ENCODE measurements around the gene LEPROT. TPM values are rescaled to one million over a fixed set of nuclear protein-coding genes. Genes with fewer than 3 reads are reported as not detected.

Gene LEPROT
- total RNA-seq, 1 experiment from 2014 or later, result 25.7 TPM

DNA sequence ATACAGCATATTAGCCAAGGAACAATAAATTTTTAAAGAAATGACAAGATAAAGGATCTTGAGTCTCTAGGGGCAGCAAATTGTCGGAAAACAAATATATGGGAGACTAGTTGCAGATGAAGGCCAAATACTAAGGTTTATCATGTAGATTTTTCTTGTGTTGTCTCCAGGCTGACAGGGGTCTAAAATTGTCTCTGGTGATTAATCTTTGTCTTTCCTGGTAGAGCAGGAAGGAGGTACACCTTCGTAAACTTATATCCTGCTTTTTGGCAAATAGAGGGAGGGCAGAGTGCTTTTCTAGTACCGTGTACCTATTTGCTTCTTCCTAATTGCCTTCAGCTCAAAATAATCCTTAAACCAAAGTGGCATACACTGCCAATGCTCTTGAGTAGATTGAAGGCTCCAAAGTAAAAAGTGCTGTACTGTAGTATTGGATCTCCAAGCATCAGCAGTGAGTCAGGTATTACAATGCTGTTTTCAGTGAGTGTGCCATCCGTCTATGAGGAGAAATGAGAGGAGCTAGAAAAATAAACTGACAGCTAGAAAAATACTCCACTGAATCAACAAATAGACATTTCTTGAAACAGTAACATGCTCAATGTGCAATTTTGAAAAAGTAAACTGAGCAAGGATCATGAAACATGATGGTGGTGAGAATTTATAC lies 1.8 kb upstream of the LEPROT start (continued):
- TF ChIP-seq, protein P1, sequence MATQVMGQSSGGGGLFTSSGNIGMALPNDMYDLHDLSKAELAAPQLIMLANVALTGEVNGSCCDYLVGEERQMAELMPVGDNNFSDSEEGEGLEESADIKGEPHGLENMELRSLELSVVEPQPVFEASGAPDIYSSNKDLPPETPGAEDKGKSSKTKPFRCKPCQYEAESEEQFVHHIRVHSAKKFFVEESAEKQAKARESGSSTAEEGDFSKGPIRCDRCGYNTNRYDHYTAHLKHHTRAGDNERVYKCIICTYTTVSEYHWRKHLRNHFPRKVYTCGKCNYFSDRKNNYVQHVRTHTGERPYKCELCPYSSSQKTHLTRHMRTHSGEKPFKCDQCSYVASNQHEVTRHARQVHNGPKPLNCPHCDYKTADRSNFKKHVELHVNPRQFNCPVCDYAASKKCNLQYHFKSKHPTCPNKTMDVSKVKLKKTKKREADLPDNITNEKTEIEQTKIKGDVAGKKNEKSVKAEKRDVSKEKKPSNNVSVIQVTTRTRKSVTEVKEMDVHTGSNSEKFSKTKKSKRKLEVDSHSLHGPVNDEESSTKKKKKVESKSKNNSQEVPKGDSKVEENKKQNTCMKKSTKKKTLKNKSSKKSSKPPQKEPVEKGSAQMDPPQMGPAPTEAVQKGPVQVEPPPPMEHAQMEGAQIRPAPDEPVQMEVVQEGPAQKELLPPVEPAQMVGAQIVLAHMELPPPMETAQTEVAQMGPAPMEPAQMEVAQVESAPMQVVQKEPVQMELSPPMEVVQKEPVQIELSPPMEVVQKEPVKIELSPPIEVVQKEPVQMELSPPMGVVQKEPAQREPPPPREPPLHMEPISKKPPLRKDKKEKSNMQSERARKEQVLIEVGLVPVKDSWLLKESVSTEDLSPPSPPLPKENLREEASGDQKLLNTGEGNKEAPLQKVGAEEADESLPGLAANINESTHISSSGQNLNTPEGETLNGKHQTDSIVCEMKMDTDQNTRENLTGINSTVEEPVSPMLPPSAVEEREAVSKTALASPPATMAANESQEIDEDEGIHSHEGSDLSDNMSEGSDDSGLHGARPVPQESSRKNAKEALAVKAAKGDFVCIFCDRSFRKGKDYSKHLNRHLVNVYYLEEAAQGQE (IDR thresholded peaks at IDR 0.05; ENCODE audit: low read depth), result no peak
- TF ChIP-seq SRF (IDR thresholded peaks at IDR 0.05; ENCODE audit: low read depth) (no peak), CEBPB (IDR thresholded peaks at IDR 0.05; ENCODE audit: low read depth) (no peak), JUND (IDR thresholded peaks at IDR 0.05) (no peak), EZH2 (IDR thresholded peaks at IDR 0.05) (no peak), SIN3A (IDR thresholded peaks at IDR 0.05; ENCODE audit: low read depth) (no peak), POLR2AphosphoS5 (IDR thresholded peaks at IDR 0.05; ENCODE audit: low read depth, low read length) (no peak)
- TF ChIP-seq, protein P2, sequence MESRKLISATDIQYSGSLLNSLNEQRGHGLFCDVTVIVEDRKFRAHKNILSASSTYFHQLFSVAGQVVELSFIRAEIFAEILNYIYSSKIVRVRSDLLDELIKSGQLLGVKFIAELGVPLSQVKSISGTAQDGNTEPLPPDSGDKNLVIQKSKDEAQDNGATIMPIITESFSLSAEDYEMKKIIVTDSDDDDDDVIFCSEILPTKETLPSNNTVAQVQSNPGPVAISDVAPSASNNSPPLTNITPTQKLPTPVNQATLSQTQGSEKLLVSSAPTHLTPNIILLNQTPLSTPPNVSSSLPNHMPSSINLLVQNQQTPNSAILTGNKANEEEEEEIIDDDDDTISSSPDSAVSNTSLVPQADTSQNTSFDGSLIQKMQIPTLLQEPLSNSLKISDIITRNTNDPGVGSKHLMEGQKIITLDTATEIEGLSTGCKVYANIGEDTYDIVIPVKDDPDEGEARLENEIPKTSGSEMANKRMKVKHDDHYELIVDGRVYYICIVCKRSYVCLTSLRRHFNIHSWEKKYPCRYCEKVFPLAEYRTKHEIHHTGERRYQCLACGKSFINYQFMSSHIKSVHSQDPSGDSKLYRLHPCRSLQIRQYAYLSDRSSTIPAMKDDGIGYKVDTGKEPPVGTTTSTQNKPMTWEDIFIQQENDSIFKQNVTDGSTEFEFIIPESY (IDR thresholded peaks at IDR 0.05; ENCODE audit: extremely low read depth, insufficient replicate concordance, low read length), result no peak
